Panc1 (cell line): ENCODE results near the gene CCDC12. TPM values are rescaled to one million over a fixed set of nuclear protein-coding genes. Genes with fewer than 3 reads are reported as not detected.
"Not testable (repeated sequence)": the region's sequence is repeated elsewhere in the genome, so short reads cannot be mapped to it uniquely, and the experiment has no call there.

Experiments
- ATAC-seq: fragments of 200-7000 bp; cut with Tn5 transposase; 2 replicates; pipeline ENCODE4 v1.9.1; 2020; ENCODE audit warnings: mild to moderate bottlenecking, moderate library complexity
- BruUV-seq: library from RNA; stranded (reverse); fragments of 400-500 nt; replicated peaks from 2 replicates; lab custom pipeline; 2021; lab: Mats Ljungman, UMichigan
- CTCF ChIA-PET: fragments of 300-600 bp; sonication (Branson Sonifier 250); formaldehyde crosslinking; loops from one replicate; lab custom pipeline; 2022; ENCODE audit warnings: antibody characterized with exemption; lab: Charles Lee
- POLR2A ChIA-PET: fragments of 300-600 bp; sonication (Branson Sonifier 250); formaldehyde crosslinking; loops from one replicate; lab custom pipeline; 2022; ENCODE audit warnings: antibody characterized with exemption; lab: Charles Lee
- DNase-seq: peaks from one replicate; pipeline ENCODE4 v3.0.0-alpha.2; 2010; ENCODE audit warnings: low read depth, low spot score
- H3K27ac ChIP-seq: 2 replicates; pipeline ENCODE4 v1.5.1; 2011; ENCODE audit warnings: mild to moderate bottlenecking, low read length, inconsistent platforms
- H3K27me3 ChIP-seq: fragments of 200-500 bp; sonication (Bioruptor generic); 2 replicates; pipeline ENCODE4 v1.6.0; 2014; ENCODE audit warnings: low read length, inconsistent platforms; ENCODE audit not compliant: control insufficient read depth, insufficient read depth
- H3K36me3 ChIP-seq: fragments of 200-500 bp; sonication (Bioruptor generic); 2 replicates; pipeline ENCODE4 v1.5.1; 2014; ENCODE audit warnings: inconsistent platforms, mild to moderate bottlenecking, low read length, moderate library complexity; ENCODE audit not compliant: control insufficient read depth, insufficient read depth
- H3K4me1 ChIP-seq: 2 replicates; pipeline ENCODE4 v1.5.1; 2011; ENCODE audit warnings: inconsistent platforms, mild to moderate bottlenecking, low read length, moderate library complexity; ENCODE audit not compliant: control insufficient read depth, insufficient read depth
- H3K4me3 ChIP-seq, 2 experiments: 2 replicates each; pipeline ENCODE4 v1.5.1; 2011 to 2012; ENCODE audit warnings: low read depth in 2 of 2, low read length in 2 of 2, mild to moderate bottlenecking in 2 of 2, inconsistent platforms in 1 of 2, moderate library complexity in 1 of 2
- H3K9me3 ChIP-seq: fragments of 200-500 bp; sonication (Bioruptor generic); 2 replicates; pipeline ENCODE4 v1.5.1; 2014; ENCODE audit warnings: low read depth, mild to moderate bottlenecking, inconsistent platforms, low read length, moderate library complexity; ENCODE audit not compliant: control insufficient read depth, insufficient read depth
- POLR2AphosphoS5 ChIP-seq: IDR thresholded peaks from 2 replicates; pipeline ENCODE4 v1.6.1; 2012; ENCODE audit warnings: mild to moderate bottlenecking, low read depth, low read length, moderate library complexity
- SIN3A ChIP-seq: IDR thresholded peaks from 2 replicates; pipeline ENCODE4 v1.6.1; 2012; ENCODE audit warnings: low read depth, mild to moderate bottlenecking, low read length, moderate library complexity, borderline replicate concordance; ENCODE audit not compliant: insufficient read depth
- TCF7L2 ChIP-seq: IDR thresholded peaks from 2 replicates; pipeline ENCODE4 v1.6.1; 2011; ENCODE audit warnings: mild to moderate bottlenecking, low read depth, low read length, inconsistent platforms
- in situ Hi-C: cut with HindIII; loops from 2 replicates; pipeline ENCODE4 v1.10.0; 2016; ENCODE audit warnings: low sequenced_read_pairs, low pct_unique_long_range_greater_than_20kb
- intact Hi-C: fragments of 100-400 bp; cut with micrococcal nuclease; formaldehyde crosslinking; loops from one replicate; pipeline ENCODE4 v1.10.0; 2022; ENCODE audit not compliant: unreplicated experiment
- total RNA-seq: library from RNA; stranded (reverse); gene quantifications from one replicate; pipeline ENCODE4 v1.2.1, GENCODE V29; 2021; ENCODE audit not compliant: unreplicated experiment
- TF ChIP-seq, protein P1 (sequence below): fragments of 450-650 bp; IDR thresholded peaks from 2 replicates; pipeline ENCODE4 v1.5.1; 2017; ENCODE audit warnings: mild to moderate bottlenecking
- TF ChIP-seq, protein P2 (sequence below), 2 experiments: IDR thresholded peaks; 2 replicates each; pipeline ENCODE4 v1.6.1; 2011 to 2012; ENCODE audit warnings: low read depth in 2 of 2, control low read depth in 1 of 2, low read length in 1 of 2, mild to moderate bottlenecking in 1 of 2, moderate library complexity in 1 of 2; ENCODE audit not compliant: insufficient read depth in 1 of 2

The CCDC12 gene
- total RNA-seq, 1 experiment from 2014 or later, result 35.5 TPM

- TF ChIP-seq TCF7L2 (no peak), SIN3A (no peak), POLR2AphosphoS5 (no peak)
- TF ChIP-seq, protein P1, sequence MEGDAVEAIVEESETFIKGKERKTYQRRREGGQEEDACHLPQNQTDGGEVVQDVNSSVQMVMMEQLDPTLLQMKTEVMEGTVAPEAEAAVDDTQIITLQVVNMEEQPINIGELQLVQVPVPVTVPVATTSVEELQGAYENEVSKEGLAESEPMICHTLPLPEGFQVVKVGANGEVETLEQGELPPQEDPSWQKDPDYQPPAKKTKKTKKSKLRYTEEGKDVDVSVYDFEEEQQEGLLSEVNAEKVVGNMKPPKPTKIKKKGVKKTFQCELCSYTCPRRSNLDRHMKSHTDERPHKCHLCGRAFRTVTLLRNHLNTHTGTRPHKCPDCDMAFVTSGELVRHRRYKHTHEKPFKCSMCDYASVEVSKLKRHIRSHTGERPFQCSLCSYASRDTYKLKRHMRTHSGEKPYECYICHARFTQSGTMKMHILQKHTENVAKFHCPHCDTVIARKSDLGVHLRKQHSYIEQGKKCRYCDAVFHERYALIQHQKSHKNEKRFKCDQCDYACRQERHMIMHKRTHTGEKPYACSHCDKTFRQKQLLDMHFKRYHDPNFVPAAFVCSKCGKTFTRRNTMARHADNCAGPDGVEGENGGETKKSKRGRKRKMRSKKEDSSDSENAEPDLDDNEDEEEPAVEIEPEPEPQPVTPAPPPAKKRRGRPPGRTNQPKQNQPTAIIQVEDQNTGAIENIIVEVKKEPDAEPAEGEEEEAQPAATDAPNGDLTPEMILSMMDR, result no peak
- TF ChIP-seq, protein P2, sequence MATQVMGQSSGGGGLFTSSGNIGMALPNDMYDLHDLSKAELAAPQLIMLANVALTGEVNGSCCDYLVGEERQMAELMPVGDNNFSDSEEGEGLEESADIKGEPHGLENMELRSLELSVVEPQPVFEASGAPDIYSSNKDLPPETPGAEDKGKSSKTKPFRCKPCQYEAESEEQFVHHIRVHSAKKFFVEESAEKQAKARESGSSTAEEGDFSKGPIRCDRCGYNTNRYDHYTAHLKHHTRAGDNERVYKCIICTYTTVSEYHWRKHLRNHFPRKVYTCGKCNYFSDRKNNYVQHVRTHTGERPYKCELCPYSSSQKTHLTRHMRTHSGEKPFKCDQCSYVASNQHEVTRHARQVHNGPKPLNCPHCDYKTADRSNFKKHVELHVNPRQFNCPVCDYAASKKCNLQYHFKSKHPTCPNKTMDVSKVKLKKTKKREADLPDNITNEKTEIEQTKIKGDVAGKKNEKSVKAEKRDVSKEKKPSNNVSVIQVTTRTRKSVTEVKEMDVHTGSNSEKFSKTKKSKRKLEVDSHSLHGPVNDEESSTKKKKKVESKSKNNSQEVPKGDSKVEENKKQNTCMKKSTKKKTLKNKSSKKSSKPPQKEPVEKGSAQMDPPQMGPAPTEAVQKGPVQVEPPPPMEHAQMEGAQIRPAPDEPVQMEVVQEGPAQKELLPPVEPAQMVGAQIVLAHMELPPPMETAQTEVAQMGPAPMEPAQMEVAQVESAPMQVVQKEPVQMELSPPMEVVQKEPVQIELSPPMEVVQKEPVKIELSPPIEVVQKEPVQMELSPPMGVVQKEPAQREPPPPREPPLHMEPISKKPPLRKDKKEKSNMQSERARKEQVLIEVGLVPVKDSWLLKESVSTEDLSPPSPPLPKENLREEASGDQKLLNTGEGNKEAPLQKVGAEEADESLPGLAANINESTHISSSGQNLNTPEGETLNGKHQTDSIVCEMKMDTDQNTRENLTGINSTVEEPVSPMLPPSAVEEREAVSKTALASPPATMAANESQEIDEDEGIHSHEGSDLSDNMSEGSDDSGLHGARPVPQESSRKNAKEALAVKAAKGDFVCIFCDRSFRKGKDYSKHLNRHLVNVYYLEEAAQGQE (IDR thresholded peaks at IDR 0.05; ENCODE audit: insufficient read depth in 1 of 2, low read depth in 2 of 2, low read length in 1 of 2), result no peak
- DNase-seq, result no peak
- Histone ChIP-seq H3K4me1 (no peaks in the 10 kb centered on the region), H3K4me3 (no peak overlapping the region), H3K9me3 (no peaks in the 10 kb centered on the region), H3K27ac (no peak overlapping the region), H3K36me3 (peaks cover 2% of the 10 kb centered on the region), H3K27me3 (no peaks in the 10 kb centered on the region)
- no TSS peak for BruUV-seq
- ChIA-PET POLR2A (interaction anchor here (0.6 kb wide), 1 partner anchor 269 kb away, joined by 3 read pairs; no protein-coding TSS in a partner anchor), CTCF (no interaction called here)
- in situ Hi-C loops, result no loop called here
- ATAC-seq, result no peak
- intact Hi-C loops, result no loop called here
These were observed 62.9 kb downstream of the CCDC12 start for GRCh38 chr3:46913644-46914043.

- ATAC-seq (no peak), DNase-seq (no peak)
- Histone ChIP-seq H3K27ac (no peak overlapping the region), H3K27me3 (no peaks in the 10 kb centered on the region), H3K9me3 (no peaks in the 10 kb centered on the region), H3K4me1 (no peaks in the 10 kb centered on the region), H3K4me3 (no peak overlapping the region), H3K36me3 (peaks cover 2% of the 10 kb centered on the region)
- ChIA-PET CTCF (no interaction called here), POLR2A (no interaction called here)
- in situ Hi-C loops, result no loop called here
- BruUV-seq, result no TSS peak
- intact Hi-C loops, result no loop called here
- TF ChIP-seq, protein P1, result no peak
- TF ChIP-seq TCF7L2 (no peak), POLR2AphosphoS5 (no peak), SIN3A (no peak)
- TF ChIP-seq, protein P2 (IDR thresholded peaks at IDR 0.05; ENCODE audit: insufficient read depth in 1 of 2, low read depth in 2 of 2, low read length in 1 of 2), result no peak
These were observed 63.6 kb downstream of the CCDC12 start for GRCh38 chr3:46912986-46913385.

- ATAC-seq, H3K36me3 ChIP-seq, CTCF ChIA-PET, H3K27me3 ChIP-seq, H3K27ac ChIP-seq, DNase-seq, H3K4me1 ChIP-seq, in situ Hi-C loops, H3K9me3 ChIP-seq, BruUV-seq, intact Hi-C loops, H3K4me3 ChIP-seq, POLR2A ChIA-PET: not testable (repeated sequence)
These were observed 65.6 kb downstream of the CCDC12 start for GRCh38 chr3:46910914-46911313.
